WERI-Rb-1 (cell line): ENCODE measurements around the gene CFAP53.
"Not testable (repeated sequence)": the region's sequence is repeated elsewhere in the genome, so short reads cannot be mapped to it uniquely, and the experiment has no call there.

Experiments used
- DNase-seq: peaks from one replicate; pipeline ENCODE4 v3.0.0-alpha.2; 2020
- H3K27ac ChIP-seq: fragments of 250-450 bp; sonication (Bioruptor Pico); 2 replicates; pipeline ENCODE4 v1.5.1; 2020; ENCODE audit warnings: mild to moderate bottlenecking, moderate library complexity
- H3K27me3 ChIP-seq: fragments of 250-450 bp; sonication (Bioruptor Pico); 2 replicates; pipeline ENCODE4 v1.5.1; 2021; ENCODE audit warnings: mild to moderate bottlenecking, low read depth, moderate library complexity; ENCODE audit not compliant: insufficient read depth, severe bottlenecking
- H3K36me3 ChIP-seq: fragments of 250-450 bp; sonication (Bioruptor Pico); 2 replicates; pipeline ENCODE4 v1.5.1; 2020; ENCODE audit warnings: mild to moderate bottlenecking, moderate library complexity
- H3K4me3 ChIP-seq: 2 replicates; pipeline ENCODE4 v1.5.1; 2011; ENCODE audit warnings: low read depth, mild to moderate bottlenecking, control low read depth, low read length
- H3K9me3 ChIP-seq: fragments of 250-450 bp; sonication (Bioruptor Pico); 2 replicates; pipeline ENCODE4 v1.5.1; 2021; ENCODE audit warnings: mild to moderate bottlenecking, moderate library complexity; ENCODE audit not compliant: severe bottlenecking
- CTCF ChIP-seq: IDR thresholded peaks from 2 replicates; pipeline ENCODE4 v1.5.1; 2011; ENCODE audit warnings: low read depth, mild to moderate bottlenecking, control low read depth, inconsistent platforms, low read length

The CFAP53 gene

GRCh38 chr18:50289108-50289443, 22.8 kb upstream of the CFAP53 start:
- Histone ChIP-seq H3K27me3 (no peaks in the 10 kb centered on the region), H3K27ac (no peak overlapping the region), H3K36me3 (peaks cover 17% of the 10 kb centered on the region), H3K9me3 (no peaks in the 10 kb centered on the region), H3K4me3 (no peak overlapping the region)
- TF ChIP-seq CTCF, result no peak
- DNase-seq, result no peak

- DNase-seq, H3K27me3 ChIP-seq: not testable (repeated sequence)
- peak overlapping the region; percentile 69 for H3K27ac ChIP-seq
Observed at GRCh38 chr18:50288348-50289107, 22.2 kb upstream of the CFAP53 start.

GRCh38 chr18:50287441-50288347, 21.4 kb upstream of the CFAP53 start, which contains the start of gene CXXC1:
CXXC1 (minus strand) TSS chr18:50287692; CDS start chr18:50287589, 103 bp downstream.
- peak; percentile 100 for DNase-seq
- TF ChIP-seq CTCF, result peak; percentile 69
- no peaks in the 10 kb centered on the region for H3K27me3 ChIP-seq
- peak within 1 kb of the TSS; percentile 69 for H3K27ac ChIP-seq
- H3K4me3 ChIP-seq, result peak within 1 kb of the TSS; percentile 88
- H3K9me3 ChIP-seq, result no peaks in the 10 kb centered on the region
- peaks cover 31% of the 10 kb centered on the region for H3K36me3 ChIP-seq

More at GRCh38 chr18:50288348-50289107, 22.2 kb upstream of the CFAP53 start:
- H3K9me3 ChIP-seq, result not testable (repeated sequence)
- Histone ChIP-seq H3K4me3 (peak overlapping the region; percentile 88), H3K36me3 (peaks cover 22% of the 10 kb centered on the region)

GRCh38 chr18:50287028-50287440, 20.7 kb upstream of the CFAP53 start:
- TF ChIP-seq CTCF, result no peak
- Histone ChIP-seq H3K9me3 (no peaks in the 10 kb centered on the region), H3K4me3 (peak overlapping the region; percentile 88), H3K27ac (peak overlapping the region; percentile 62), H3K36me3 (peaks cover 37% of the 10 kb centered on the region), H3K27me3 (no peaks in the 10 kb centered on the region)
- DNase-seq, result no peak

- H3K4me3 ChIP-seq, result peak overlapping the region; percentile 88
- no peaks in the 10 kb centered on the region for H3K9me3 ChIP-seq
- H3K36me3 ChIP-seq, result peaks cover 40% of the 10 kb centered on the region
- peak; percentile 69 for DNase-seq
- no peak for TF ChIP-seq CTCF
- no peak overlapping the region; the same call in 1 of the 2 replicates for H3K27ac ChIP-seq
- no peaks in the 10 kb centered on the region for H3K27me3 ChIP-seq
Observed at GRCh38 chr18:50286391-50287027, 20.2 kb upstream of the CFAP53 start.
